SK-N-SH (cell line): ENCODE measurements around the gene DYNLT3. TPM values are rescaled to one million over a fixed set of nuclear protein-coding genes. Genes with fewer than 3 reads are reported as not detected.

Source experiments
- CTCF ChIA-PET: fragments of 300-600, 350-600 bp; formaldehyde crosslinking; extraction: SDS; loops from one replicate; lab custom pipeline; 2021; lab: Yijun Ruan, JAX
- POLR2A ChIA-PET: fragments of 350-600 bp; sonication (Branson Sonifier 250); formaldehyde crosslinking; extraction: SDS; loops from one replicate; lab custom pipeline; 2020; ENCODE audit warnings: antibody characterized with exemption, inconsistent platforms; lab: Yijun Ruan, JAX
- DNase-seq: peaks from one replicate; pipeline ENCODE4 v3.0.0; 2012
- H2AFZ ChIP-seq: fragments of 200-600 bp; sonication (generic); 2 replicates; pipeline ENCODE4 v1.8.1; 2016; ENCODE audit warnings: antibody characterized with exemption, mild to moderate bottlenecking, low read depth
- H3F3A ChIP-seq: fragments of 200-600 bp; sonication (generic); replicated peaks from 2 replicates; pipeline ENCODE3; 2016; ENCODE audit warnings: antibody characterized with exemption, mild to moderate bottlenecking; ENCODE audit not compliant: insufficient read depth
- H3K27ac ChIP-seq, 2 experiments: fragments of 200-500 bp in 1 of 2; fragments of 200-600 bp in 1 of 2; sonication (Bioruptor generic) in 1 of 2; sonication (generic), shearing (Covaris generic) in 1 of 2; 2 replicates each; pipeline versions ENCODE4 v1.5.1 to v1.6.1; 2014 to 2016; ENCODE audit warnings: low read depth in 2 of 2, inconsistent platforms in 1 of 2, low read length in 1 of 2, mild to moderate bottlenecking in 1 of 2, mixed read lengths in 1 of 2
- H3K27me3 ChIP-seq: fragments of 200-600 bp; sonication (generic), shearing (Covaris generic); 2 replicates; pipeline ENCODE4 v1.6.1; 2016; ENCODE audit warnings: mixed run types; ENCODE audit not compliant: insufficient read depth
- H3K36me3 ChIP-seq, 2 experiments: fragments of 200-500 bp in 1 of 2; fragments of 200-600 bp in 1 of 2; sonication (Bioruptor generic) in 1 of 2; sonication (generic) in 1 of 2; replicated peaks in 1 of 2; 2 replicates each; pipeline versions ENCODE3 to v1.5.1; 2014 to 2016; ENCODE audit warnings: low read length in 1 of 2, mild to moderate bottlenecking in 1 of 2; ENCODE audit not compliant: insufficient read depth in 2 of 2, control insufficient read depth in 1 of 2
- H3K4me1 ChIP-seq, 2 experiments: fragments of 200-500 bp in 1 of 2; fragments of 200-600 bp in 1 of 2; sonication (Bioruptor generic) in 1 of 2; sonication (generic), shearing (Covaris generic) in 1 of 2; 2 replicates each; pipeline versions ENCODE4 v1.5.1 to v1.6.1; 2014 to 2016; ENCODE audit warnings: low read depth in 1 of 2, low read length in 1 of 2, mixed run types in 1 of 2; ENCODE audit not compliant: insufficient read depth in 2 of 2, control insufficient read depth in 1 of 2
- H3K4me2 ChIP-seq: fragments of 200-600 bp; sonication (generic), shearing (Covaris generic); 2 replicates; pipeline ENCODE4 v1.6.1; 2017; ENCODE audit warnings: mixed run types
- H3K4me3 ChIP-seq, 2 experiments: fragments of 200-500 bp in 1 of 2; fragments of 200-600 bp in 1 of 2; sonication (Bioruptor generic) in 1 of 2; sonication (generic), shearing (Covaris generic) in 1 of 2; 2 replicates each; pipeline versions ENCODE4 v1.5.1 to v1.8.1; 2014 to 2016; ENCODE audit warnings: low read depth in 2 of 2, inconsistent platforms in 1 of 2, low read length in 1 of 2, mild to moderate bottlenecking in 1 of 2, mixed read lengths in 1 of 2, moderate library complexity in 1 of 2
- H3K79me2 ChIP-seq: fragments of 200-600 bp; sonication (generic); 2 replicates; pipeline ENCODE4 v1.8.1; 2017; ENCODE audit warnings: mild to moderate bottlenecking; ENCODE audit not compliant: insufficient read depth
- H3K9ac ChIP-seq: fragments of 200-600 bp; sonication (generic); 2 replicates; pipeline ENCODE4 v1.6.1; 2017; ENCODE audit warnings: mixed run types
- H3K9me2 ChIP-seq: fragments of 200-600 bp; sonication (generic); 2 replicates; pipeline ENCODE4 v1.6.1; 2017; ENCODE audit warnings: mixed run types
- H3K9me3 ChIP-seq: fragments of 200-600 bp; sonication (generic); 2 replicates; pipeline ENCODE4 v1.6.1; 2017; ENCODE audit warnings: mixed run types, mild to moderate bottlenecking, moderate library complexity
- H4K20me1 ChIP-seq: fragments of 200-600 bp; sonication (generic); 2 replicates; pipeline ENCODE4 v1.6.1; 2017; ENCODE audit warnings: mild to moderate bottlenecking, mixed run types; ENCODE audit not compliant: insufficient read depth
- EZH2phosphoT487 ChIP-seq: fragments of 200-600 bp; sonication (generic); IDR thresholded peaks from 2 replicates; pipeline ENCODE4 v1.6.1; 2017; ENCODE audit warnings: low read depth, mixed run types, mild to moderate bottlenecking, antibody characterized with exemption, moderate library complexity, borderline replicate concordance
- MEF2A ChIP-seq: IDR thresholded peaks from 2 replicates; pipeline ENCODE4 v1.4.0; 2012; ENCODE audit warnings: low read depth, borderline replicate concordance
- NRF1 ChIP-seq: IDR thresholded peaks from 2 replicates; pipeline ENCODE4 v1.6.1; 2012; ENCODE audit warnings: low read depth, mild to moderate bottlenecking, low read length
- POLR2AphosphoS5 ChIP-seq: IDR thresholded peaks from 2 replicates; pipeline ENCODE4 v1.6.1; 2012; ENCODE audit warnings: low read depth, low read length
- RXRA ChIP-seq: IDR thresholded peaks from 2 replicates; pipeline ENCODE4 v1.4.0; 2012; ENCODE audit warnings: low read depth, mild to moderate bottlenecking, borderline replicate concordance
- SMC3 ChIP-seq: IDR thresholded peaks from 2 replicates; pipeline ENCODE4 v1.6.1; 2012; ENCODE audit warnings: low read depth, low read length, improper control_type of control experiment
- polyA plus RNA-seq, 3 experiments: library from polyadenylated mRNA; depleted of rRNA; stranded (reverse); fragments of >200 nt; gene quantifications; 2 replicates each; pipeline ENCODE4 v1.2.3, GENCODE V29; 2012
- small RNA-seq, 7 experiments: library from RNA; depleted of rRNA; stranded (forward); fragments of <200 nt; gene quantifications; one replicate each; pipeline ENCODE3, GENCODE V24; 2012

The DYNLT3 gene
- polyA plus RNA-seq, 1 of the 3 experiments (the other 2 are of a cell fraction), result 7.3 TPM

DNA sequence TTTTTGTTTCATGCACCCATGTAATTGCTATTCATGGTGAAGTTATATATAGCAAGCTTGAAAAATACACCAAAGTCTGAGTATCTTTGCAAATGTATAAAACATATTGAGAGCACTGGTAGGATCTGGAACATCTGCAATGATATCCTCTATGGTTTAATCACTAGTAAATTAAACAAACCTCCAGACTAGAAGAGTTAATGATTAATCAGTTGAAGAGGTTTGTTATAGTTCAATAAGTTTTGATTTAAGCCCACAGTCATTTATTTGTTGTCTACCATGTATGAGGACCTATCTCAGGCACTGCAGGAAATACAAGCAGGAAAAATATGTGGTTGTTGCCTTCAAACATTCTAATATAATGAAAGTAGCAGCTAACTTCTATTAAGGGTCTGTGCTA is 51.1 kb downstream of the DYNLT3 start:
- CTCF ChIA-PET, result interaction anchor here (1.3 kb wide), 1 partner anchor 9 kb away, joined by 3 read pairs; no protein-coding TSS in a partner anchor

More for the DNA sequence above, 51.1 kb downstream of the DYNLT3 start:
- Histone ChIP-seq H3K27me3 (no peaks in the 10 kb centered on the region; the same call in 1 of the 2 replicates), H3K79me2 (no peaks in the 10 kb centered on the region), H2AFZ (no peak overlapping the region), H3K4me1 (no peaks in the 10 kb centered on the region), H3K27ac (no peak overlapping the region), H3K36me3 (no peaks in the 10 kb centered on the region), H3K9ac (no peak overlapping the region), H3K4me3 (no peak overlapping the region), H4K20me1 (no peaks in the 10 kb centered on the region), H3F3A (no peaks in the 10 kb centered on the region), H3K9me2 (no peaks in the 10 kb centered on the region), H3K9me3 (no peaks in the 10 kb centered on the region), H3K4me2 (no peak overlapping the region)
- POLR2A ChIA-PET, result no interaction called here
- no peak for DNase-seq
- TF ChIP-seq RXRA (no peak), SMC3 (no peak), EZH2phosphoT487 (no peak), POLR2AphosphoS5 (no peak), NRF1 (no peak), MEF2A (no peak)

Small RNA genes lying within 50 kb of the gene (small RNA-seq; reads per million reads assigned to genes)
- 0 to 1.0 (median 0) reads per million in 7 experiments for gene RNU6-49P

Other genes starting within 250 kb of the DYNLT3 start
- gene XK, start 161.8 kb downstream of the DYNLT3 start, polyA plus RNA-seq (2012; rRNA removed), result not detected in 2 replicates
- not detected in 2 replicates for gene CYBB, start 67.5 kb downstream of the DYNLT3 start, polyA plus RNA-seq (2012; rRNA removed)
- gene SYTL5, start 159.0 kb upstream of the DYNLT3 start, polyA plus RNA-seq (2012; rRNA removed), result 0.74 and 0.84 TPM in 2 replicates